Endothelial cell of umbilical vein (primary cell): ENCODE data around the gene GAL3ST3. TPM values are rescaled to one million over a fixed set of nuclear protein-coding genes. Genes with fewer than 3 reads are reported as not detected.

ENCODE experiments used
- BruUV-seq: library from RNA; stranded (reverse); fragments of 400-500 nt; replicated peaks from 2 replicates; lab custom pipeline; 2021; lab: Mats Ljungman, UMichigan
- CTCF ChIA-PET: fragments of 300-600, 350-600 bp; sonication (Branson Sonifier 250); formaldehyde crosslinking; loops from one replicate; lab custom pipeline; 2021; ENCODE audit warnings: antibody characterized with exemption, inconsistent platforms; lab: Charles Lee
- POLR2A ChIA-PET: fragments of 300-600, 350-600 bp; sonication (Branson Sonifier 250); formaldehyde crosslinking; loops from one replicate; lab custom pipeline; 2021; ENCODE audit warnings: antibody characterized with exemption, inconsistent platforms; lab: Charles Lee
- DNase-seq: peaks from one replicate; pipeline ENCODE4 v3.0.0-alpha.2; 2011; ENCODE audit warnings: low read depth, low spot score
- FAIRE-seq: peaks from 2 replicates; lab custom pipeline; 2011; peaks lifted over from hg19 to GRCh38; lab: Jason Lieb, UNC
- H2AFZ ChIP-seq: 2 replicates; pipeline ENCODE4 v1.6.0; 2012; ENCODE audit warnings: low read depth, low read length, control low read depth, inconsistent platforms
- H3K27ac ChIP-seq: 2 replicates; pipeline ENCODE4 v1.5.1; 2011; ENCODE audit warnings: low read depth, mild to moderate bottlenecking, control low read depth, low read length, moderate library complexity; ENCODE audit not compliant: insufficient read depth
- H3K27me3 ChIP-seq, 2 experiments: 2 replicates each; pipeline versions ENCODE4 v1.6.0 to v1.6.1; 2011; ENCODE audit warnings: low read length in 2 of 2, mixed read lengths in 1 of 2; ENCODE audit not compliant: control insufficient read depth in 2 of 2, insufficient read depth in 2 of 2
- H3K36me3 ChIP-seq, 2 experiments: 2 replicates in 1 of 2; 3 replicates in 1 of 2; pipeline ENCODE4 v1.5.1; 2011; ENCODE audit warnings: low read length in 2 of 2, mild to moderate bottlenecking in 1 of 2, moderate library complexity in 1 of 2; ENCODE audit not compliant: control insufficient read depth in 2 of 2, insufficient read depth in 2 of 2; ENCODE audit errors: extremely low read depth in 1 of 2
- H3K4me1 ChIP-seq: 3 replicates; pipeline ENCODE4 v1.5.1; 2011; ENCODE audit warnings: mild to moderate bottlenecking, low read length; ENCODE audit not compliant: control insufficient read depth, insufficient read depth; ENCODE audit errors: extremely low read depth
- H3K4me2 ChIP-seq: 2 replicates; pipeline ENCODE4 v1.6.1; 2011; ENCODE audit warnings: low read length, control low read depth, mixed read lengths; ENCODE audit not compliant: insufficient read depth
- H3K4me3 ChIP-seq, 3 experiments: fragments of 200-600 bp in 1 of 3; sonication (generic), shearing (Covaris generic) in 1 of 3; replicated peaks in 1 of 3; 2 replicates each; pipeline ENCODE4 v1.5.1; 2011 to 2016; ENCODE audit warnings: control low read depth in 3 of 3, low read length in 3 of 3, mild to moderate bottlenecking in 2 of 3, inconsistent platforms in 1 of 3, low read depth in 1 of 3, moderate library complexity in 1 of 3; ENCODE audit not compliant: insufficient read depth in 1 of 3
- H3K79me2 ChIP-seq: 2 replicates; pipeline ENCODE4 v1.6.0; 2012; ENCODE audit warnings: low read length, inconsistent platforms; ENCODE audit not compliant: control insufficient read depth, insufficient read depth
- H3K9ac ChIP-seq: replicated peaks from 2 replicates; pipeline ENCODE3; 2011; ENCODE audit warnings: low read length, control low read depth; ENCODE audit not compliant: insufficient read depth; ENCODE audit errors: extremely low read depth
- H3K9me1 ChIP-seq: replicated peaks from 3 replicates; pipeline ENCODE4 v1.6.0; 2011; ENCODE audit warnings: mild to moderate bottlenecking, low read length; ENCODE audit not compliant: control insufficient read depth, insufficient read depth; ENCODE audit errors: extremely low read depth
- H3K9me3 ChIP-seq: replicated peaks from 2 replicates; pipeline ENCODE4 v1.5.1; 2012; ENCODE audit warnings: low read length, inconsistent platforms; ENCODE audit not compliant: control insufficient read depth, insufficient read depth
- H4K20me1 ChIP-seq: replicated peaks from 2 replicates; pipeline ENCODE3; 2011; ENCODE audit warnings: mild to moderate bottlenecking, low read length; ENCODE audit not compliant: control insufficient read depth, insufficient read depth; ENCODE audit errors: extremely low read depth
- CTCF ChIP-seq, 2 donors: IDR thresholded peaks; 1 replicate in 1 of 2; 2 replicates in 1 of 2; pipeline ENCODE4 v1.5.1; 2011; ENCODE audit warnings: low read length in 2 of 2, mild to moderate bottlenecking in 2 of 2, moderate library complexity in 2 of 2, control low read depth in 1 of 2, inconsistent platforms in 1 of 2, low read depth in 1 of 2; ENCODE audit not compliant: insufficient read depth in 1 of 2; ENCODE audit errors: extremely low read depth in 1 of 2
- EZH2 ChIP-seq: IDR thresholded peaks from 2 replicates; pipeline ENCODE4 v1.6.1; 2012; ENCODE audit warnings: borderline replicate concordance, low read depth, mild to moderate bottlenecking, moderate library complexity, low read length, inconsistent platforms; ENCODE audit not compliant: severe bottlenecking
- FOS ChIP-seq: IDR thresholded peaks from 2 replicates; pipeline ENCODE4 v1.6.1; 2011; ENCODE audit warnings: mild to moderate bottlenecking, low read length, moderate library complexity, borderline replicate concordance; ENCODE audit not compliant: insufficient read depth
- GATA2 ChIP-seq: IDR thresholded peaks from 2 replicates; pipeline ENCODE4 v1.7.0; 2011; ENCODE audit warnings: low read depth, mild to moderate bottlenecking, moderate library complexity, mixed read lengths, low read length; ENCODE audit not compliant: insufficient read length, insufficient read depth
- JUN ChIP-seq: IDR thresholded peaks from 2 replicates; pipeline ENCODE4 v1.6.1; 2011; ENCODE audit warnings: borderline replicate concordance, low read depth; ENCODE audit not compliant: insufficient read length, insufficient read depth
- MAX ChIP-seq: IDR thresholded peaks from 2 replicates; pipeline ENCODE4 v1.6.1; 2011; ENCODE audit not compliant: insufficient read depth, insufficient read length
- MYC ChIP-seq: IDR thresholded peaks from one replicate; pipeline ENCODE4 v1.6.1; 2011; ENCODE audit warnings: mild to moderate bottlenecking, low read depth, low read length
- POLR2A ChIP-seq: IDR thresholded peaks from 2 replicates; pipeline ENCODE4 v1.6.1; 2012; ENCODE audit warnings: low read depth, mild to moderate bottlenecking, control low read depth, low read length
- POLR2AphosphoS5 ChIP-seq: IDR thresholded peaks from 2 replicates; pipeline ENCODE4 v1.6.1; 2012; ENCODE audit warnings: low read depth, mild to moderate bottlenecking, control low read depth, low read length, moderate library complexity; ENCODE audit not compliant: insufficient read depth
- dilution Hi-C: fragments of 300-500 bp; cut with MboI; formaldehyde crosslinking; loops from one replicate; pipeline ENCODE4 v1.15.0; 2019; ENCODE audit warnings: low sequenced_read_pairs; ENCODE audit not compliant: extremely low pct_ligation_motif_present
- intact Hi-C: fragments of 100-400 bp; cut with micrococcal nuclease; formaldehyde crosslinking; loops from one replicate; pipeline ENCODE4 v1.10.0; 2022
- polyA plus RNA-seq, 4 experiments: library from polyadenylated mRNA; depleted of rRNA in 3 of 4; stranded (reverse) in 3 of 4; unstranded in 1 of 4; fragments of >200 nt; gene quantifications; 2 replicates each; pipeline versions ENCODE4 v1.2.1 to v1.2.3, GENCODE V29; 2011 to 2012; ENCODE audit warnings: missing spikeins in 1 of 4
- total RNA-seq: library from RNA; stranded (reverse); gene quantifications from 2 replicates; pipeline ENCODE4 v1.2.3, GENCODE V29; 2021

The GAL3ST3 gene
- total and polyA plus RNA-seq, 2 donors (not counting 3 experiments of a cell fraction or from before 2014, with no cell fraction given): 0.15 TPM; not detected in 1

GRCh38 chr11:66068923-66069714, 20.2 kb upstream of the GAL3ST3 start:
- CTCF ChIA-PET: interaction anchor here (0.6 to 5.6 kb wide), 12 partner anchors 13 to 191 kb away, joined by 3 to 85 read pairs (median 4); partner anchors contain the start of genes CCDC85B and SF3B2
- TF ChIP-seq GATA2 (no peak), CTCF (IDR thresholded peaks at IDR 0.05; ENCODE audit: extremely low read depth in 1 of 2, insufficient read depth in 1 of 2, low read depth in 1 of 2, low read length in 2 of 2) (peak in 1 of 2 donors; percentile 21), POLR2A (no peak), MAX (no peak), JUN (no peak), EZH2 (no peak), POLR2AphosphoS5 (no peak), MYC (no peak), FOS (no peak)
- dilution Hi-C loops (no loop called here), intact Hi-C loops (loop anchor here (1.0 kb wide), 2 partner anchors 17 to 65 kb away; partner anchors contain the start of gene SF3B2)
- Histone ChIP-seq H3K9ac (peak overlapping the region; percentile 38), H3K27ac (peak overlapping the region; percentile 43), H3K27me3 (no peaks in the 10 kb centered on the region), H3K4me3 (peak overlapping the region in 1 of 3 experiments; percentile 86), H4K20me1 (peaks cover 2% of the 10 kb centered on the region), H3K79me2 (peaks cover 28% of the 10 kb centered on the region), H3K9me3 (no peaks in the 10 kb centered on the region), H2AFZ (no peak overlapping the region), H3K4me2 (peak overlapping the region; percentile 27), H3K4me1 (peaks cover 21% of the 10 kb centered on the region), H3K9me1 (no peaks in the 10 kb centered on the region), H3K36me3 (peaks cover 22 to 23% of the 10 kb centered on the region in 2 experiments)
- no peak for FAIRE-seq
- DNase-seq: peak; percentile 63
- BruUV-seq: TSS peak; percentile 43
- POLR2A ChIA-PET: no interaction called here
